OCI-LY7 (cell line): ENCODE data around the gene MRPS34.

ENCODE experiments used
- CTCF ChIP-seq: fragments of 200-600 bp; sonication (generic); conservative IDR thresholded peaks from 2 replicates; pipeline ENCODE4 v1.5.1; 2014; ENCODE audit warnings: mild to moderate bottlenecking, antibody characterized with exemption, low read length, moderate library complexity, mixed read lengths
- EZH2phosphoT487 ChIP-seq: fragments of 200-600 bp; sonication (generic); IDR thresholded peaks from 2 replicates; pipeline ENCODE4 v1.6.1; 2018; ENCODE audit warnings: low read depth, borderline replicate concordance, mild to moderate bottlenecking, mixed run types, antibody characterized with exemption, low read length, moderate library complexity, mixed read lengths

- TF ChIP-seq CTCF (no peak), EZH2phosphoT487 (no peak)
These were observed 16.7 kb upstream of the MRPS34 start for GRCh38 chr16:1789643-1790045.
